HG03469 (cell line): ENCODE data around the gene SMIM10L2A.
"Not testable (repeated sequence)": the region's sequence is repeated elsewhere in the genome, so short reads cannot be mapped to it uniquely, and the experiment has no call there.

Experiments used
- ATAC-seq: cut with Tn5 transposase; IDR thresholded peaks from one replicate; pipeline ENCODE4 v1.9.1; 2021; ENCODE audit warnings: mild to moderate bottlenecking, moderate library complexity, moderate number of reproducible peaks; ENCODE audit not compliant: unreplicated experiment

The SMIM10L2A gene

DNA sequence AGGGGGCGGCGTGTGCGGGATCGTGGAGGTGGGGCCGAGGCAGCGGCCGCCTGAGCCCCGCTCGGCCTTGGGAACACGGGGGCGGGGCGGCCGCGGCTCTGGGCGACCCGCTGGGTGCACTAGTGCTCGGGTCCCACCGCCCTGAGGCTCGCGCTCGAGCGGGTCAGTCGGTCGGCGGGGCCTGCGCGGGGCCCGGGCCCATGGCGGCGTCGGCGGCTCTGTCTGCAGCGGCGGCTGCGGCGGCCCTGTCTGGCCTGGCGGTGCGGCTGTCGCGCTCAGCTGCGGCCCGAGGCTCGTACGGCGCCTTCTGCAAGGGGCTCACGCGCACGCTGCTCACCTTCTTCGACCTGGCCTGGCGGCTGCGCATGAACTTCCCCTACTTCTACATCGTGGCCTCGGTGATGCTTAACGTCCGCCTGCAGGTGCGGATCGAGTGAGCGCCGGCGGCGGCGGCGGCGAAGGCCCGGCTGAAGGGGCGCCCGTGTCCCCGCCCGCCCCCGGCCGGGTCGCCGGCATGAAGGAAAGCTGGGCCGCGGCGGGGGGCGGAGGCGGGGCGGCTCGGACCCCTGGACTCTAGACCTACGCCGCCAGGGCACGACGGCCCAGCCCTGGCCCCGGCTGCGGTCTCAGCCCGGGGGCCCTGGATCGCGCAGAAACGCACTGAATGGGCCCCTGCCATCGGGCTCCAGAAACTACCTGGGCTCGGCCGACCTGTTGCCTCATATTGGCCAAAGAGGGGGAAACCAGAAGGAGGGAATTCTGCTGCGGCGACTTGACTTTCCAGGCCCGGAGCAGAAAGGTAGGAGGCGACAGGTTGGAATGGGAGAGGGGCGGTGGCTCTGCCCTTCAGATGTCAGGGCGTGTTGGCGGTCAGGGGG is at the start of gene SMIM10L2A:
Gene SMIM10L2A, plus strand, starts transcription at position 13 of the 878 bp plus-strand sequence. Its CDS starts 188 bp downstream, at position 201.
- peak; percentile 23 for ATAC-seq

DNA sequence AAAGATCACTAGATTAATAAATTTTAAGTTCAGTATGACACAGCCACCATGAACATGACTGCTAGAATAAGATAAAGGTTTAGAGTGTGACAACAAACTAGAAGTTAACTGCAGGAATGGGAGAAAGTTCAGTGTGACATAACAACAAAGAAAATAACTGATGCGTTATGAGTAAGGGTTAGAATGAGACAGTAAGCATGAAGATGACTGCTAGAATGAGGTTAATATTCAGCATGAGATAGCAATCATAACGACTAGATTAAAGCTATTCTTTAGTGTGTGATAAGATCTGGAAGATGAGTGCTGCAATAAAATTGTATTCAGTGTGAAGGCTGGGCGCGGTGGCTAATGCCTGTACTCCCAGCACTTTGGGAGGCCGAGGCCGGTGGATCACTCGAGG is 48.4 kb upstream of the SMIM10L2A start:
- no peak for ATAC-seq

DNA sequence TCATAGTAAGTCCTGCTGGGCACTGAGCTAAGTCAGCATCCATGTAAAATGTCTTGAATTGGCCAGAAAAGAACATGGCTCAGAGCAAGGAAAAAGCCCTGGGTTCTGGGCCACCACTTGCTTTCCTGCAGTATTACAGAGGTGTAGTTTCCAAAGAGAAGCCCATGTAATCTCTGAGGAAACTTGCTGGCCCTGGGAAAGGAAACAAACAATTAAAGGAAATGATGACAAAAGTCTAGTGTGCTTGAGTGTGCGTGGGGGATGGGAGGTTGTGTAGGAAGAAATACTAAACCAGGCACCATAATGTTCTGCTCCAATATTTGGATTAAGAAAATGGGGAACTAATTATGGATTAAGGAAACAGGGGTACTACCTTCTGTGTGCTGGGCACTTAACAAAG is 39.5 kb upstream of the SMIM10L2A start:
- ATAC-seq = no peak

DNA sequence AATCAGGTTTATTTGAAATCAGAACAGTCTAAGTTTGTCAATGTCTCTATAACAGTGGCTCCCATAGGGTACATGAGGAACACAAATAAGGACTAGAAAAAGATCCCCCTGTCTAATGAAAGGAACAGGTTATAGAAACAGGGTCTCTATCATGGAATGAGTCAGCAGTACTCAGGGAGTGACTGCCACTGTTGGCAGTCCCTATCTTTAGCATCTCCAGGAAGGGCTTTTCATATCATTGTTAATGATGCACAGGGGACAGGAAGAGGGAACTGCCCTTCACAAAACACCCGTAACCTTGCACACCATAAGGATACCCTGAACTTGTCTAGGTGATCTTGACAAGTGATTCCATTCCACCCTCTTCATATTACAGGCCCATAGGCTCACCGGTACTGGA is 38.5 kb upstream of the SMIM10L2A start:
- no peak for ATAC-seq

DNA sequence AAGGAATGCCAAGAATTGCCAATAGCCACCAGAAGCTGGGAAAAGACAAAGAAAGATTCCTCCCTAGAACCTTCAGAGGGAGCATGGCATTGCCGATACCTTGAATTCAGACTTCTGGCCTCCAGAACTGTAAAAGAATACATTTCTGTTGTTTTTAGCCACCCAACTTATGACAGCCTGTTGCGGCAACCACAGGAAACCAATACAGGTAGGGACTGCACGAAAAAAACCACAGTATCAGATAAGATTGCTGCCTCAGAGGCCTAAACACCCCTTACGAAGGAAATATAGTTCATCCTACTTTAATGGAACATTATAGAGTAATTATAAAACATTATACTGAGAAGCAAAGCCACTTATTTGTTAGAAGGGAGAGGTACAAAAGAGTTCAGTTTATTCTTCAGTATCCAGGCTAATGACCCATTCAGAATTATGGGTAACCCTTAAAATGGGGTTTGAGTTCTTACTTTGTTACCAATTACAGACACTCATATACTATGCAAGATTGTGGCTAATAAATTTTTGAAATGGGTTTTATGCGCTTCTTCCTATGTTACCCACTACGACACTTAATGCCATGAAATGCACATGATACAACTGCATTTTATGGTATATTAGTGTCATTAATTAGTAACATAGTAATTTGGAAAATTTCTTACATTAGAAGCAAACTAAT is 37.4 kb upstream of the SMIM10L2A start:
- no peak for ATAC-seq

DNA sequence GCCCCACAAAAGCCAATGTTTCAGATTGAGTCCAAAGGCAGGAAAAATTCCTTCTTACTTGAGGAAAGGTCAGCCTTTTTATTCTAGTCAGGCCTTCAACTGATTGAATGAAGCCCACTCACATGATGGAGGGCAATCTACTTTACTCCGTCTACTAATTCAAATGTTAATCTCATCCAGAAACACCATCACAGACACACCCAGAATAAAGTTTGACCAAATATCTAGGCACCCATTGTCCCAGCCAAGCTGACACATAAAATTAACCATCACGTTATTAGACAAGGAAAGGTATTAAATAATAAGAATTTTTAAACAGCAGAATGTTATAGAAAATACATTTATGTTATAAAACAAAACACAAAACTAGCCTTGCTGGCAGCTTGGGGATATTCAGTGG is 32.9 kb upstream of the SMIM10L2A start:
- ATAC-seq = no peak

DNA sequence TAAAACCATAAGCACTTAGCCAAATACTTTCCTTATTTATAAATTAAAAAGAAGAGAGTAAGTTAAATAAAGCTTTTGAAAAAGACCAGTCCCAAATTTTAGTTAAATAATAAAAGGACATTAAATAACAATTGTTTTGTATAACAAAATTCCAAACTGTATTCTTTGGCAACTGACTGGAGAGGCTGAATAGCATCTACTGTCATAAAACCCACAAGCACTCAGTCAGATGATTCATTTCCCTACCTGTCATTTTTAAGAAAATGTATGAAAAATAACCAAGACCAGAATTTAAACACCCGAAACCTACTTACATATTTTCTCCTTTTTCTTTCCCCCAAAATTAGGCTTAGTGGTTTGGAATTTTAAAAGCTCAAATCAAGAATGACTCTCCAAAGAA is 32.5 kb upstream of the SMIM10L2A start:
- no peak for ATAC-seq

DNA sequence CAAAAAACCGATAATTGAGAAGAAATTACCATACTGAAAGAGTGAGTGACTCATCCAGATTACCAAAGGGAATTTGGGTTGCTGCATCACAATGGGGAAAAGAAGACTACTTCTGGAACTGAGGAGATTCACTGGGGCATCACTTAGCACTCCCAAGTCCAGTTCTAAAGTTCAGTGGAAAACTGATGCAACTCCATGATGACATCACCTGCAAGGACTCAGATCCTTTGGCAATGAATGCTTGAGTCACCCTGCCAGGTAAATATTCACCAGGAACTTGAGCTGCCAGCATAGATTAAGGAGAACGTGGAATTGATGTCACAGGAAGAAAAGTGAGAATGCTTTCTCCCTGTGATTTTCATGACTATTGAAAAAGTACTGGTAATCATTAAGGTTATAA is 32.0 kb upstream of the SMIM10L2A start:
- ATAC-seq = no peak

DNA sequence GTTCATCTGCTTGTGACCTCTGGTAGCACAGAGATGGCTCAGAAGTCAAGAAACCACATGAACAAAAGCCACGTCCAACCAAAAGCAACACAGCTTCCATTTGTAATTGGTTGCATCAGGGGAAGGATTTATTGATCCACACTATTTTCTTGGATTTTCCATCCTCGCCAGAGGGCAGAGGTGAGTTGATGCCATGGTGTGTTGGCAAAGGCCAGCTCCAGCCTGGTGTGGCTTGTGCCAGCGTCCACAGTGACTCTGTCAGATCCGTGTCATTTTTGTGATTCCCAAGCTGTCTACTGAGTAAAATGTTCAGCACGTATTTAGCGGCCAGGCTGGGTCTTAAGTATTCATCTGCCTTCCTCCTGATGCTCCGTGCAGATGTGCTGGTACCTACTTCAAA is 30.0 kb upstream of the SMIM10L2A start:
- ATAC-seq = no peak

DNA sequence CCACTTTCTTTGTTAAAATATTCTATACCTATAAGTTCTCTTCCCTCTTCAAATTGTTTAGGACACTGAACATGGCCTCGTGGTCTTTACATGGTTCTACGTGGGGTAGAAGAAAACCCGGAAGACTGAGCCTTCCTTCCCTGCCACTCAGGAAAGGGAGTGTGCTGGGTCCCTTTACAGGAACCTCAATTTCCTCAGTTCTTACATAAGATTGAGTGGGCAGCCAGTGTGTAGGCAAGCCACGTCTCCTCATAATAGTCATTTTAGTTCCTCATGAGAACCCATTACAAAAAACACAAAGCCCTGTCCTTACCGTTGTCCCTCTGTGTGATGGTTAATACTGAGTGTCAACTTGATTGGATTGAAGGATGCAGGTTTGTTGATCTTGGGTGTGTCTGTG is 28.7 kb upstream of the SMIM10L2A start:
- no peak for ATAC-seq

DNA sequence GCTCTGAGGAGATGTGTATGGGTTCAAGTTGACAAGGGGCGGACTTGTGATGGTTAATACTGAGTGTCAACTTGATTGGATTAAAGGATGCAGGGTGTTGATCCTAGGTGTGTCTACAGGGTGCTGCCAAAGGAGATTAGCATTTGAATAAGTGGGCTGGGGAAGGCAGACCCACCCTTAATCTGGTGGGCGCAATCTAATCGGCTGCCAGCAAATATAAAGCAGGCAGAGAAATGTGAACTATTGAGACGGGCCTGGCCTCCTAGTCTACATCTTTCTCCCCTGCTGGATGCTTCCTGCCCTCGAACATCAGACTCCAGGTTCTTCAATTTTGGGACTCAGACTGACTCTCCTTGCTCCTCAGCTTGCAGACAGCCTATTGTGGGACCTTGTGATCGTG is 26.7 kb upstream of the SMIM10L2A start:
- no peak for ATAC-seq

DNA sequence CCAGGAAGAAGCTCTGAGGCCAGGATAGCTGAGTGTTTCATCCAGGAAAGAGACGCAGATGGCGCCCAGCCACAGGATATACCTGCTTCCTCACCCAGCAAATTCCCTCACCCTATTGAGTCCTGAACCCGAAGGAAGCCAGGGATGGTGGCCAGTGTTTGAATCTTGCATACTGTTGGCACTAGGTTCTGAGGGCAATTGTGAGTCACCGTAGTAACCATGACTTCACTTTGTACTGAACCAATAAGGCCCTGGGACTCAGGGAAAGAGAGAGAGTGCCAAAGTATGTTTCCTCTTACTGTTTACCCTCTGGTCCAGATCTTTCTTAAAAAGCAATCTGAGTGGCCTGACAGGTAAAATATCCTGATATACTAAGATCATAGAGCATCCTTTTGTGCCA is 25.6 kb upstream of the SMIM10L2A start:
- ATAC-seq = no peak

DNA sequence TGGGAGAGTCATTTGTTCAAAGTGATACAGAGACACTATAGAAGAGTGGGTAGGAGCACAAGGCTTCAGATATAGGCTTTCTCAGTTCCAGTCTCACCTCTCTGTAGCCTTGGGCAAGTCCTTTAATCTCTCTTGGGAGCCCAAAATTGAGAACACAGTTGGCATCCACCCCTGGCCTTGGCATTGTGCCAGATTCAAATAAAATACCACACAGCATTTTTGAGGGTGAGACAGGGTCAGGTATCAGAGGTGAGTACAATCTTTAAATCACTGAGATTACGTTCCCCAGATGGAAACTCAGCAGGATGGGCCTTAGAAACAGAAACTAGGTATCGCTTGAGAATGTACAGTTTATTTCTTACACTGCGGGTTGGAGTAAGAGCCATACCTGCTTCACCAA is 25.2 kb upstream of the SMIM10L2A start:
- ATAC-seq = no peak

DNA sequence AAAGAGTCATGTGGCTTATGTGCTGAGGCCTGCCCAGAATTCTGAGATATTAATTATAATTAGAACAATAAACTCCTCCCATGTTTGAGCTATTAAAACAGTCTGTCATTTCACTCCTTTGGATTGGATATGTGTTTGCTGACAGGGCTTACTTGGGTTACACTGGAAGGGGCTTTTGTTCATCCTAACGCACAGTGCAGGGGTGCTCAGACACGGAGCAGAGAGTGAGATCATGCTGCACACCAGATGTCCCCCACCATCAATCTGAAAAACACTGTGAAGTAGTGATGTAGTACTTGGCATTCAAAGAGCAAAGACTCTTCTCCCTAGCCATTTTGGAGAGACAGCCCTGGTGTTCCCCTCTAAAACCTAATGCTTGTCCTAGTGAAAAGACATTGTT is 24.1 kb upstream of the SMIM10L2A start:
- no peak for ATAC-seq

DNA sequence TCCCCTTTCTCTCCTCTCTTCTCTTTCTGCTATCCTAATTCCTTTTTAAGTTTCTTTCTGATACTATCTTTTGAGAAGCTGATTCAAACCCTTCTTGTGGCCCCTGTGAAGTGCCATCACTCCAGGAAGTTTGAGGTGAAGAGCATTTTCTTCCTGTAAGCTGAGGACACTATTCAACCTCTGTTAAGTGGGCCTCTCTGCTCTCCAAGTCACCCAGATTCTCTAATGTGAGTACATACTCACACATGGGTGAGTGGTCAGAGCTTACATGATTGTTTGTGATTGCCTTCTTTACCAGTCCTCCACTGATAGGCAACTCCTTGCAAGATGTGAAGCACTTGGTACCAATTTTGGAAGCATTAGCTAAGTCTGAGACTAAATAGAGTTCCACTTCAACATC is 18.4 kb upstream of the SMIM10L2A start:
- ATAC-seq = no peak

DNA sequence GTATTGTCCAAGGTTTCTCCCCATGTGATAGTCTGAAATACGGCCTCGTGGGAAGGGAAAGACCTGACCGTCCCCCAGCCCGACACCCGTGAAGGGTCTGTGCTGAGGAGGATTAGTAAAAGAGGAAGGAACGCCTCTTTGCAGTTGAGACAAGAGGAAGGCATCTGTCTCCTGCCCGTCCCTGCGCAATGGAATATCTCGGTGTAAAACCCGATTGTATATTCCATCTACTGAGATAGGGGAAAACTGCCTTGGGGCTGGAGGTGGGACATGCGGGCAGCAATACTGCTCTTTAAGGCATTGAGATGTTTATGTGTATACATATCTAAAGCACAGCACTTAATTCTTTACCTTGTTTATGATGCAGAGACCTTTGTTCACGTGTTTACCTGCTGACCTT is 15.3 kb upstream of the SMIM10L2A start:
- ATAC-seq = not testable (repeated sequence)

DNA sequence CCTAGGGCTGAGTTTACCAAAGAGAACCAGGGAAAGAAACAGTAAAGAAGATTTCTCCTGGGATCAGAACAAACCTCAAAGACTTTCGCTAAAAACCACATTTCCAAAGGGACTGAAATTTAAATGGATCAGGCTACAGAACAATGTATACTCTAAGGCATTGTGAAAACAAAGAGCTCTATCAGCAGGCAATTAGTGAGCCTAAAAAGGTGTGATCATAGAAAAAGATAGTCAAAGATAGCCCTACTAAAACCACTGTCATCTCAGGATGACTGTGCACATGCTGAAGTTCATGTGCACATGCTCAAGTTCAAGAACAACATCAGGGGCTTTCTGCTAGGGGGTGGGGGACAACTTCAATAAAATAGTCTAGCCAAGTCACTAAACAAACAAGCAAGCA is 12.9 kb upstream of the SMIM10L2A start:
- no peak for ATAC-seq

DNA sequence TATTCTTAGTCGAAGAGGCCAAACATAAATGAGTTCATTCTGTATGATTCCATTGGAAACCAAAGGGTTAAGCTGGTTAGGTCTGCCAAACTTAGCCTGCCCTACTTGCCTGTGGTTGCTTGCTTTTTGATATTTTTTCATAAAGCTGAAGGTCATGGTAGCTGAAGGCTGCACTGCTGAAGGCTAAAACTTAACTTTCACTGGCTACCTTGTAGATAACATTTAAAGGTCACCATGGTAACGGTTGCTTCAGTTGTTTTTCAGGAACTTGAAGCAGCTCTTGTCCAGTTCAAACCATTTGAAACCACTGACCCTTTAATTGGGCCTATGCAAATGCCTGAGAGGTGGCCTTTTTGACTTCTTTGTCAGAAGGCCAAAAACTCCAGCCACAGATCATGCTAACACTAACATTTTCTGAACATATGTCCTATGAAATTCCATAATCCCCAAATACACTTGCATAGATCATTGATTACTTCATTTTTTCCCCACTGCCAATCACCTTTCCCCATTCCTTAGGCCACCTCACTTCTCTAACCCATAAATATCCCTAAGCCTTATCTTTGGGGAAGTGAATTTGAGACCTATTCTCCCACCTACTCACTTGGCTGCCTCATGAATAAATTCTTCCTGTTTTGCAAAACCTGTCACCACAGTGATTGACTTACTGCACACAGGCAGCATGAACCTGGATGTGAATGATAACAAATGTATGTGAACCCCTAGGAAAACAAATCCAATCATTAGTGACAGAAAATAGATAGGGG is 10.7 kb upstream of the SMIM10L2A start:
- ATAC-seq = no peak

DNA sequence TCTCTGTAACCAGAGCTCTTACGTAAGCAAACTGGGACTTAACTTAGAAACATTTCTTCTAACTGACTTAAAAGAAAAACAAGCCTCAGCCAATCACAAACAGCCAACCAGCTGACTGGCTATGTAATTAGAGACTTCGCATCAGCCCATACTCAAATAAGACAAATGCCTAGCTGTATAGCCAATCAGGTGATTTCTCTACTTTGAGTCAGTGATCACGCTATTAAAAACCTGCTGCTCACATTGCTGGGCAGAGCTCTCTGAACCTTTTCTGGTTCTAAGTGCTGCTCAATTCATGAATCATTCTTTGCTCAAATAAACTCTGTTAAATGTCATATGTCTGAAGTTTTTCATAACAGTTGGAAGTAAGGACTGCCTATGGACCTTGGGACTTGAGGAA is 9.9 kb upstream of the SMIM10L2A start:
- ATAC-seq = no peak

DNA sequence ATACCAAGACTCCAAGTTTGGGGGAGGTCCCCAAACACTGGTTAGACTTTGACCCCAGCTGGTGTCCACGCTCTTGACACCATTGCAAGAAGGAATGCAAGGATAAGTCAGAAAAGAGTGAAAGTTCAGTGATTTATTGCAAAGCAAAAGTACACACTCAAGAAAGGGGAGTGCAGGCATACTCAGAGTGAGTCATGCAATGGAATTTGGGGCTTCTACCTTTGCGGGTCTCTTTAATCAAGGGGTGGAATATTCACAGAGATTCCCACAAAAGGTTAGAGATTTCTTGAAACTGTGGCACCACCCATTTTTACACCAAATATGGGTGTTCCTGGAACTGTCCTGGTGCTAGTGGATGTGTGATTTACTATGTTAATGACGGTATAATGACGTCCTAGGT is 5.2 kb upstream of the SMIM10L2A start:
- no peak for ATAC-seq

DNA sequence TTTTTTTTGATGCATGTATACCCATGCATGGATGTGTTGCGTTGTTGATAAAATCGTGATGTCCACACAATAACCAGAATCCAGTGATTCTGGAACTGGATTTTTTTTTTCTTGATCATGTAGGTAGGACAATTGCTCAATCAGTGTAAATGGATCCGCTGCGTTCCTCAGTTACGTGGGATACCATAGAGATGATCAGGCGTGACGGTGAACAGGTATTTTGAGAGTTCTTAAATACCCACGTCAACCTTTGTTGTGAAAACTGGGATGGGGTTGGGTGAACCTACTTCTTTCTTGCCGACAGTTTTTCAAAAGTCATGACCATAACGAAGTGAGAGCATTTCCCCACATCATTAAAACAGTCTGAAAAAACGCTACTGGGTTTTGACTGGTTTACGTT is 913 bp upstream of the SMIM10L2A start:
- ATAC-seq = no peak

DNA sequence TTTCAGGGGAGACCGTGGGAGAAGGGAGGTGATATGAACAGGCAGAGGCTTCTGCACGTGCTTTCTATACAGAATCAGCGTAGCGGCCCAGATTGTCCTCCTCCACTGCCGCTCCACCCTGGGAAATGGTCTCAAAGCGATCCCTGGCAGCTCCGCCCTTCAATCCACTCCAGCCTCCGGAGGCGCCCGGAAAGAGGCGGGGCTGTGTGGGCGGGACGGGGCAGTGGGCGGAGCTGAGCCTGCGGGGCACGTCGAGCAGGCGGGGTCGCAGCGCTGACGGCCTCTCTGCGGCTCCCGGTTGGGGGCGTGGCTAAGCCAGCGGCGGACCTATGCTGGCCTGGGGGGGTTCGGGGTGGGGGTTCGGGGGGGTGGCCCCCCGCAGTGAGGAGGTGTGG is 210 bp upstream of the SMIM10L2A start:
- peak; percentile 77 for ATAC-seq
